ENCODE results near the gene TVP23C. TPM values are rescaled to one million over a fixed set of nuclear protein-coding genes. Genes with fewer than 3 reads are reported as not detected.

The TVP23C gene
- total RNA-seq, 4 donors from 2014 or later = 19.4 to 62.4 (median 44.7) TPM

DNA sequence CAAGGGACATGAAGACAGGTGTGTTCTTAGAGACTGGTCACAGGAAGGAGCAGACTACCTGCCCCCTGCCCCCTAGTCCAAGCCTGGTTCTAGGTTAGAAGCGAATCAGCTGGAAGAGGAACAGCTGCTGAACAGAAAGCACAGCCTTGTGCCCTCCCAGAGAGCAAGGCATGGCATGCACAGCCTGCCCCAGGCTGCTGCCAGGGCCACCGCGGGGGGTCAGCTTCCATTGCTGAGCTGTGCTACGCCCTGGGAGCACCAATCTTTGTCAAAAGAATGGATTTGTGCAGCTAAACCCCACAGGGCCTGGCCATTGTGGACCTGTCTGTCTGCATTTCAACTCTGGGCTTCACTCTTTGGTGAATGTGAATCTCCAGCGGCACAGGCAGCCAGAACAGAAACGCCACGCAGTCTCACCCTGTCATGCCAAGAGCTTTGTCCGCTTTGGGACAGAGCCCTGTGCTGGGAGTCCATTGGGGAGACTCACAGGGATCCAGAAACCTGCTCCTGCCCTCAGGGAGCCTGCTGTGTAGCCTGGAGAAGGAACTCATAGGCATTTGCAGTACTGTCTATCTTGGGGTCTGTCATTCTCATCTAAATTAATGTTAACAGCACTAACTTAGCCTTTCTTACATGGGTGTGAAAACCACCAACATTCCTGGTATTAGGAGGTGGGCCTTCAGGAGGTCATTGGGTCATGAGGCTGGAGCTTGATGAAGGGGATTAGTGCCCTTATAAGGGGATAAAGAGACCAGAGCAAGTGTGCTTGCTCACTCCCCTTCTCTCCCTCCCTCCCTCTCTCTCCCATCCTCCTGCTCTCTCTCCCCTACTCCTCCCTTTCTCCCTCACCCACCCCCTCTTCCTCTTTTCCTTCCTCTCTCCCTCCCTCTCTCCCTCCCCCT, 70.2 kb downstream of the TVP23C start:
- no peaks in the 10 kb centered on the region for H3K27me3 ChIP-seq
- no peak for TF ChIP-seq POLR2A (IDR thresholded peaks at IDR 0.05)
- TF ChIP-seq, protein P1, sequence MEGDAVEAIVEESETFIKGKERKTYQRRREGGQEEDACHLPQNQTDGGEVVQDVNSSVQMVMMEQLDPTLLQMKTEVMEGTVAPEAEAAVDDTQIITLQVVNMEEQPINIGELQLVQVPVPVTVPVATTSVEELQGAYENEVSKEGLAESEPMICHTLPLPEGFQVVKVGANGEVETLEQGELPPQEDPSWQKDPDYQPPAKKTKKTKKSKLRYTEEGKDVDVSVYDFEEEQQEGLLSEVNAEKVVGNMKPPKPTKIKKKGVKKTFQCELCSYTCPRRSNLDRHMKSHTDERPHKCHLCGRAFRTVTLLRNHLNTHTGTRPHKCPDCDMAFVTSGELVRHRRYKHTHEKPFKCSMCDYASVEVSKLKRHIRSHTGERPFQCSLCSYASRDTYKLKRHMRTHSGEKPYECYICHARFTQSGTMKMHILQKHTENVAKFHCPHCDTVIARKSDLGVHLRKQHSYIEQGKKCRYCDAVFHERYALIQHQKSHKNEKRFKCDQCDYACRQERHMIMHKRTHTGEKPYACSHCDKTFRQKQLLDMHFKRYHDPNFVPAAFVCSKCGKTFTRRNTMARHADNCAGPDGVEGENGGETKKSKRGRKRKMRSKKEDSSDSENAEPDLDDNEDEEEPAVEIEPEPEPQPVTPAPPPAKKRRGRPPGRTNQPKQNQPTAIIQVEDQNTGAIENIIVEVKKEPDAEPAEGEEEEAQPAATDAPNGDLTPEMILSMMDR (IDR thresholded peaks at IDR 0.05) = no peak
- intact Hi-C loops (cut with DNase I; ENCODE audit: low total_unique reads) = no loop called here
- DNase-seq = no peak
- H3K36me3 ChIP-seq = no peaks in the 10 kb centered on the region
- H3K4me1 ChIP-seq = no peaks in the 10 kb centered on the region
- peak overlapping the region in 1 of 2 donors; percentile 7 for H3K27ac ChIP-seq
- H3K4me3 ChIP-seq = no peak overlapping the region
- no peaks in the 10 kb centered on the region for H3K9me3 ChIP-seq

DNA sequence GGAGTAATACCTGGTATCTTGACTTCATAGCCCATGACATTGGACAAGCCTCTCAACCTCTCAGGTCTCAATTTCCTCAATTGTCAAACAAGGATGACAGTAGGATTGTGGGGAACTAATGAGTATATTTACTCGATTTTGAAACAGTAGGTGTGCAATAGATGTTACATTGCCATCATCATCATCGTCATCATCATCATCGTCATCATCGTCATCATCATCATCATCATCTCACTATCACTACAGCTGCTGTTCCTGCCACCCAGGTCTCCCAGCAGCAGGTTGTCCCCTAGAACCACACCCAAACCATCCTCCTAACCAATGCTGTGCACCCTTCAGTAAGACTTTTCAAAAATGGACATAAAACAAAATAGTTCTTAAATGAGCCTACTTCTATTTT, 71.1 kb downstream of the TVP23C start:
- TF ChIP-seq, protein P1 (IDR thresholded peaks at IDR 0.05) = no peak
- no peak for TF ChIP-seq POLR2A (IDR thresholded peaks at IDR 0.05)
- Histone ChIP-seq H3K36me3 (no peaks in the 10 kb centered on the region), H3K27me3 (no peaks in the 10 kb centered on the region), H3K4me3 (no peak overlapping the region), H3K4me1 (no peaks in the 10 kb centered on the region), H3K27ac (no peak overlapping the region), H3K9me3 (no peaks in the 10 kb centered on the region)
- no peak for DNase-seq
- intact Hi-C loops (cut with DNase I; ENCODE audit: low total_unique reads) = no loop called here

DNA sequence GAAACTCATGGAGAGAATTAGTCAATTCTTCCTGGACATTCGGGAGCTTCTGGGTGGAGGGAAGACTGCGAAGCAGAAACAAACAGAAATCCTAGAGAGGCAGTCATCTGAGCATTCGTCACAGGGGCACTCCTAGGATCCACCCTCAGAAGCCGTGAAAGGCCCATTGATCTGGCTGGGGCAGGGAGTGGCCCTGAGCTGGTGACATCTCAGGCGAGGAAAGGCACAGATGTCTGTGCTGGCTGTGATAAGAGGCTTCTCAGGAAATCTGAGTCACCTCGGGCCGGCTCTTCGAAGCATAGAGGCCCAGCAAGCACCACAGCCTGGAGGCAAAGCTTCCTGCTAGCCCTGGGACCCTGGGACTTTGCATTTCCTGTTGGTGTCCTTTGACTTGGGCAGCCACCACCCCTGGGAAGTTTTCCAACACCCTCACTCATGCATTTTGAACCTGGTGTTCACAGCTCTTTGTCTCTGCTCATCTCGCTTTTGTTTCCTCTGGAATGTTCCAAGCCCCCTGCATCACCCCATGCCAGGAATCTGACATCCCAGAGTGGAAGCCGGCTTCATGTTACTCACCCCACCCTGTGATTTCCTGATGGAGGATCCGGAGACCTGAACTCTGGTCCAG, 72.5 kb downstream of the TVP23C start:
- Histone ChIP-seq H3K4me1 (no peaks in the 10 kb centered on the region), H3K27ac (peak overlapping the region; percentile 48 to 50), H3K36me3 (no peaks in the 10 kb centered on the region), H3K9me3 (no peaks in the 10 kb centered on the region), H3K4me3 (no peak overlapping the region), H3K27me3 (no peaks in the 10 kb centered on the region)
- intact Hi-C loops (cut with DNase I; ENCODE audit: low total_unique reads) = no loop called here
- peak; percentile 28 to 69 for DNase-seq
- TF ChIP-seq, protein P1 (IDR thresholded peaks at IDR 0.05) = no peak
- no peak for TF ChIP-seq POLR2A (IDR thresholded peaks at IDR 0.05)

DNA sequence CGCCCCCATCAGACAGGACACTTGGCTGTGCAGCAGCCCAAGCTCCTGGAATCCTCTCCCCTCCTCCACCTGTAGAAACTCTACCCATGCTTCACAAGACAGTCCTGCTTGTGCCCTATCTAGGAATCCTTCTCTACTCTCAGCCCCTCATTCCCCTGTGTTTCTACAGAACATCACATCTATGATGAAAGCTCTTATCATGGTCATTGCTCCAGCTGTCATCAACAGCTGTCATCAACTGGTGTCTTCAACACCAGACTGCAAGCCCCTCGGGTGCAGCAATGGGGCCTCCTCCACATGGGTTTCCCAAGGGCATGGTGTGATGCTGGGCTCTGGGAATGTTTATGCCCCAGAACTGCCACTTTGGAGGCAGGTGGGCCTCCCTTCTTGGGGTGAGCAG, 74.7 kb downstream of the TVP23C start:
- H3K9me3 ChIP-seq = no peaks in the 10 kb centered on the region
- H3K27ac ChIP-seq = no peak overlapping the region
- H3K36me3 ChIP-seq = no peaks in the 10 kb centered on the region
- H3K27me3 ChIP-seq = no peaks in the 10 kb centered on the region
- intact Hi-C loops (cut with DNase I; ENCODE audit: low total_unique reads) = no loop called here
- no peak for DNase-seq
- H3K4me1 ChIP-seq = no peaks in the 10 kb centered on the region
- TF ChIP-seq POLR2A (IDR thresholded peaks at IDR 0.05) = no peak
- TF ChIP-seq, protein P1 (IDR thresholded peaks at IDR 0.05) = no peak
- no peak overlapping the region for H3K4me3 ChIP-seq

DNA sequence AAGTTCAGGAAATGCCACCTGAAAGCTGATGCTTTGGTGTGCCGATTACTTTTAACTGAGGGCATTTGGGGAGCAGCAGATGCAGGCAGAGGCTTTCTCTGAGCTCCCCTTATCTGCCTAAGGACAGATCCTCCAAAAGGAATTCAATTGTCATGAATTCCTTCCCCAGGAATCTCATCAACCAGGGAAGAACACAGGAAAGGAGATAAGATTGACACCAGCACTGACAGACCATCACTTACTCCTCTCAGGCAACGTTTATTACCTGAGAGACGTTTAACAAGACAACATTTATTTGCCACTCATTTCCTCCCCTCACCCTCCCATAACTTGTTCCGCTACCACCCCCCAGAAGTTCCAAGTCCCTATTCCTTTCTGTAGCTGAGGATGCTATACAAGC, 78.2 kb downstream of the TVP23C start:
- no peaks in the 10 kb centered on the region for H3K27me3 ChIP-seq
- DNase-seq = no peak
- no peak overlapping the region for H3K27ac ChIP-seq
- no peaks in the 10 kb centered on the region for H3K9me3 ChIP-seq
- intact Hi-C loops (cut with DNase I; ENCODE audit: low total_unique reads) = no loop called here
- H3K4me3 ChIP-seq = no peak overlapping the region
- TF ChIP-seq, protein P1 (IDR thresholded peaks at IDR 0.05) = no peak
- no peak for TF ChIP-seq POLR2A (IDR thresholded peaks at IDR 0.05)
- H3K4me1 ChIP-seq = no peaks in the 10 kb centered on the region
- no peaks in the 10 kb centered on the region for H3K36me3 ChIP-seq

Data from uterus (tissue), 4 donors.